HepG2 (cell line): ENCODE data around the gene PIBF1. TPM values are rescaled to one million over a fixed set of nuclear protein-coding genes. Genes with fewer than 3 reads are reported as not detected.

ENCODE experiments used
- ATAC-seq: fragments of 200-7000 bp; cut with Tn5 transposase; 3 replicates; pipeline ENCODE4 v1.9.1; 2020; ENCODE audit warnings: mild to moderate bottlenecking, moderate library complexity
- BruUV-seq: library from RNA; stranded (reverse); fragments of 400-500 nt; replicated peaks from 2 replicates; lab custom pipeline; 2021; lab: Mats Ljungman, UMichigan
- CTCF ChIA-PET: fragments of 300-600 bp; formaldehyde crosslinking; extraction: SDS; loops from one replicate; lab custom pipeline; 2021; ENCODE audit warnings: low total read pairs, inconsistent platforms, low intra/inter-chr PET ratio; lab: Yijun Ruan, JAX
- POLR2A ChIA-PET: fragments of 350-600 bp; sonication (Branson Sonifier 250); formaldehyde crosslinking; loops from one replicate; lab custom pipeline; 2020; ENCODE audit warnings: antibody characterized with exemption, inconsistent platforms; lab: Yijun Ruan, JAX
- DNase-seq: peaks from one replicate; pipeline ENCODE4 v3.0.0-alpha.2; 2015; ENCODE audit warnings: low spot score
- FAIRE-seq: peaks from 3 replicates; lab custom pipeline; 2011; peaks lifted over from hg19 to GRCh38; lab: Jason Lieb, UNC
- H2AFZ ChIP-seq: one replicate; pipeline ENCODE4 v1.6.1; 2011; ENCODE audit warnings: low read length, inconsistent platforms
- H3K27ac ChIP-seq: fragments of 300-600 bp; 3 replicates; pipeline ENCODE4 v1.8.0; 2011; ENCODE audit warnings: mixed run types, mild to moderate bottlenecking, mixed read lengths, low read length, inconsistent platforms; ENCODE audit not compliant: insufficient read depth; ENCODE audit errors: extremely low read length
- H3K27me3 ChIP-seq, 2 experiments: fragments of 200-600 bp in 1 of 2; 2 replicates in 1 of 2; 3 replicates in 1 of 2; pipeline versions ENCODE4 v1.6.0 to v1.8.0; 2011; ENCODE audit warnings: low read length in 2 of 2, mild to moderate bottlenecking in 2 of 2, moderate library complexity in 2 of 2, inconsistent platforms in 1 of 2; ENCODE audit not compliant: insufficient read depth in 2 of 2, control insufficient read depth in 1 of 2
- H3K36me3 ChIP-seq, 2 experiments: fragments of 200-600 bp in 1 of 2; replicated peaks in 1 of 2; 2 replicates in 1 of 2; 3 replicates in 1 of 2; pipeline versions ENCODE4 v1.5.1 to v1.8.0; 2011; ENCODE audit warnings: low read length in 2 of 2, inconsistent platforms in 1 of 2; ENCODE audit not compliant: insufficient read depth in 2 of 2, control insufficient read depth in 1 of 2
- H3K4me1 ChIP-seq: 2 replicates; pipeline ENCODE4 v1.5.1; 2012; ENCODE audit warnings: low read length, inconsistent platforms; ENCODE audit not compliant: insufficient read depth
- H3K4me2 ChIP-seq: 2 replicates; pipeline ENCODE4 v1.6.0; 2011; ENCODE audit warnings: low read depth, low read length, inconsistent platforms
- H3K4me3 ChIP-seq, 3 experiments: fragments of 200-600 bp in 1 of 3; sonication (generic), shearing (Covaris generic) in 1 of 3; replicated peaks in 1 of 3; 2 replicates each; pipeline ENCODE4 v1.5.1; 2011 to 2016; ENCODE audit warnings: low read length in 3 of 3, inconsistent platforms in 2 of 3, low read depth in 2 of 3, mild to moderate bottlenecking in 2 of 3, control low read depth in 1 of 3, mixed read lengths in 1 of 3; ENCODE audit not compliant: insufficient read depth in 1 of 3
- H3K79me2 ChIP-seq: one replicate; pipeline ENCODE4 v1.6.1; 2011; ENCODE audit warnings: low read length, inconsistent platforms; ENCODE audit not compliant: insufficient read depth
- H3K9ac ChIP-seq: 2 replicates; pipeline ENCODE4 v1.6.0; 2011; ENCODE audit warnings: mild to moderate bottlenecking, low read depth, low read length, inconsistent platforms; ENCODE audit not compliant: insufficient read depth
- H3K9me3 ChIP-seq: 2 replicates; pipeline ENCODE4 v1.5.1; 2012; ENCODE audit warnings: mild to moderate bottlenecking, low read length
- H4K20me1 ChIP-seq: 2 replicates; pipeline ENCODE4 v1.6.0; 2011; ENCODE audit warnings: inconsistent platforms, mild to moderate bottlenecking, low read length, moderate library complexity; ENCODE audit not compliant: insufficient read depth
- CBX2 ChIP-seq, 2 experiments: fragments of 200-600 bp in 1 of 2; sonication (generic); formaldehyde crosslinking in 1 of 2; IDR thresholded peaks; 2 replicates each; pipeline versions ENCODE4 v1.7.0 to v1.8.1; 2018 to 2022; ENCODE audit warnings: low read depth in 2 of 2, low read length in 1 of 2, mild to moderate bottlenecking in 1 of 2, missing genetic modification reagents in 1 of 2
- CHD4 ChIP-seq: fragments of 200-600 bp; sonication (generic); IDR thresholded peaks from 2 replicates; pipeline ENCODE4 v1.7.0; 2017; ENCODE audit warnings: mild to moderate bottlenecking, low read length, borderline replicate concordance
- ELF3 ChIP-seq: IDR thresholded peaks from 2 replicates; pipeline ENCODE4 v1.6.1; 2016; ENCODE audit warnings: missing genetic modification reagents, missing compliant biosample characterization
- GRHL1 ChIP-seq: sonication (generic); formaldehyde crosslinking; conservative IDR thresholded peaks from 2 replicates; pipeline ENCODE4 v1.8.0; 2022; ENCODE audit warnings: missing genetic modification reagents
- HHEX ChIP-seq: IDR thresholded peaks from 2 replicates; pipeline ENCODE4 v1.6.1; 2016; ENCODE audit warnings: control low read depth
- HMGA1 ChIP-seq: sonication (generic); formaldehyde crosslinking; conservative IDR thresholded peaks from 2 replicates; pipeline ENCODE4 v1.4.0; 2020; ENCODE audit warnings: missing genetic modification reagents
- HOXA9 ChIP-seq: sonication (generic); formaldehyde crosslinking; IDR thresholded peaks from 2 replicates; pipeline ENCODE4 v1.8.1; 2022; ENCODE audit warnings: missing genetic modification reagents, mild to moderate bottlenecking, moderate library complexity, borderline replicate concordance
- NFRKB ChIP-seq: fragments of 450-650 bp; IDR thresholded peaks from 2 replicates; pipeline ENCODE4 v1.6.1; 2017
- PHF21A ChIP-seq: sonication (generic); formaldehyde crosslinking; IDR thresholded peaks from 2 replicates; pipeline ENCODE4 v1.5.0; 2020; ENCODE audit warnings: mild to moderate bottlenecking, missing genetic modification reagents
- RBAK ChIP-seq: sonication (generic); formaldehyde crosslinking; IDR thresholded peaks from 2 replicates; pipeline ENCODE4 v1.5.1; 2020; ENCODE audit warnings: mild to moderate bottlenecking, missing genetic modification reagents
- ZNF512B ChIP-seq: sonication (generic); formaldehyde crosslinking; IDR thresholded peaks from 2 replicates; pipeline ENCODE4 v1.5.1; 2020; ENCODE audit warnings: missing genetic modification reagents, mild to moderate bottlenecking, borderline replicate concordance
- ZNF615 ChIP-seq: sonication (generic); formaldehyde crosslinking; IDR thresholded peaks from 2 replicates; pipeline ENCODE4 v1.5.0; 2020; ENCODE audit warnings: mild to moderate bottlenecking, missing genetic modification reagents, borderline replicate concordance
- WGBS: methylation state at CpG from one replicate; pipeline ENCODE4 v1.1.6; 2017; ENCODE audit warnings: low lambda C conversion rate; 5-methylcytosine and 5-hydroxymethylcytosine counted together
- in situ Hi-C: cut with HindIII; loops from 2 replicates; pipeline ENCODE4 v1.10.0; 2017; ENCODE audit warnings: low pct_unique_long_range_greater_than_20kb; ENCODE audit not compliant: extremely low pct_ligation_motif_present
- intact Hi-C: fragments of 100-400 bp; cut with micrococcal nuclease; formaldehyde crosslinking; loops from one replicate; pipeline ENCODE4 v1.10.0; 2022; ENCODE audit not compliant: unreplicated experiment
- polyA plus RNA-seq, 8 experiments: library from polyadenylated mRNA; depleted of rRNA in 3 of 8; stranded (reverse) in 7 of 8; unstranded in 1 of 8; fragments of >200 nt; fragmentation: Illumina TruSeq in 4 of 8; extraction: Trizol in 4 of 8; gene quantifications; 2 replicates each; pipeline versions ENCODE4 v1.2.1 to v1.2.3, GENCODE V29; 2011 to 2016; ENCODE audit warnings: low read depth in 4 of 8, missing spikeins in 1 of 8, mixed read lengths in 1 of 8; ENCODE audit not compliant: insufficient read depth in 1 of 8
- total RNA-seq, 5 experiments: library from RNA; depleted of rRNA; stranded (reverse); fragments of >200 nt; fragmentation: Illumina TruSeq; extraction: Trizol; gene quantifications; 2 replicates each; pipeline ENCODE4 v1.2.3, GENCODE V29; 2016; ENCODE audit warnings: low read depth in 1 of 5

Gene PIBF1
- total and polyA plus RNA-seq, 2 of the 13 experiments (the other 11 are each of a cell fraction or from before 2014, with no cell fraction given) = 4.2 to 15.8 TPM

- no peak for TF ChIP-seq NFRKB
Measured at GRCh38 chr13:72760189-72760588, 21.7 kb upstream of the PIBF1 start (continued).

GRCh38 chr13:72763411-72763810, 18.5 kb upstream of the PIBF1 start:
- H4K20me1 ChIP-seq = no peaks in the 10 kb centered on the region
- H3K36me3 ChIP-seq = peaks cover 10 to 79% of the 10 kb centered on the region in 2 experiments
- TF ChIP-seq ZNF512B (CRISPR knock-in tag) = no peak
- TF ChIP-seq HOXA9 (CRISPR knock-in tag) = no peak
- TF ChIP-seq HHEX (CRISPR knock-in tag) = no peak
- no peak for TF ChIP-seq CBX2 (IDR thresholded peaks at IDR 0.05; ENCODE audit: low read depth, low read length)
- TF ChIP-seq CBX2 (CRISPR knock-in tag; IDR thresholded peaks at IDR 0.05; ENCODE audit: low read depth) = no peak
- no peak for TF ChIP-seq RBAK
- no peak for TF ChIP-seq PHF21A (CRISPR knock-in tag)
- TF ChIP-seq HMGA1 (CRISPR knock-in tag) = no peak
- TF ChIP-seq ELF3 (CRISPR knock-in tag) = no peak
- TF ChIP-seq ZNF615 (CRISPR knock-in tag) = no peak
- no peak for TF ChIP-seq CHD4
- no peak for TF ChIP-seq GRHL1 (CRISPR knock-in tag)
- ChIA-PET POLR2A (no interaction called here), CTCF (no interaction called here)
- in situ Hi-C loops (no loop called here), intact Hi-C loops (no loop called here)
- no peaks in the 10 kb centered on the region for H3K4me1 ChIP-seq
- H3K27me3 ChIP-seq = no peaks in the 10 kb centered on the region
- no peak overlapping the region for H3K4me2 ChIP-seq
- no TSS peak for BruUV-seq
- ATAC-seq = no peak
- no peak overlapping the region for H2AFZ ChIP-seq
- no peak for DNase-seq
- H3K4me3 ChIP-seq = no peak overlapping the region
- H3K9ac ChIP-seq = no peak overlapping the region
- no peaks in the 10 kb centered on the region for H3K9me3 ChIP-seq
- FAIRE-seq = no peak
- 96% methylated on average over 2 of the region's 2 CpGs for WGBS
- no peak overlapping the region for H3K27ac ChIP-seq
- H3K79me2 ChIP-seq = no peaks in the 10 kb centered on the region
